Stimulated activated CD4-positive, alpha-beta T cell treated with anti-CD3 and anti-CD28 coated beads, Interleukin-12 subunit alpha, Interleukin-12 subunit beta, amount 100 ng/mL, for 48 hours (primary cell): Measurements from ENCODE around the gene KDM5C.
"Not testable (repeated sequence)": the region's sequence is repeated elsewhere in the genome, so short reads cannot be mapped to it uniquely, and the experiment has no call there.

ENCODE experiments used
- DNase-seq, 3 donors: peaks; one replicate each; pipeline ENCODE4 v3.0.0-alpha.2; 2020; ENCODE audit warnings: low read depth in 2 of 3, low spot score in 1 of 3

The KDM5C gene

DNA sequence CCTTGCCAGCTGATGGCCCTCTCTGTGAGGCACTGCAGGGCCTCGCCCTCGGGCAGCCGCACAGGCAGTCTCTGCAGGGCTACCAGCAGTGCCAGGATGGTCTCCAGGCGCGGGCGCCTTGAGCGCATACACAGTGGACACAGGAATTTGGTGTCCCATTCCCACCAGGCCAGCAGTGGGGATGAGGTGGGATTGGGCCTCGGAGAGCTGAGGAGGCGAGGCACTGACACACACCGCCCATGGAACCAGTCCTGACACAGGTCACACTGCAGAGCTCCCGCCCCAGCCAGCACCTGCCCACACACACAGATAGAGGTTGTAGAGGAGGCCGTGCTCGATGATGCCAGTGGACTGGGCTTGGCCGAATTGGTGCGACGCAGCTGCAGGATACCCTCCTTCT, 30.7 kb downstream of the KDM5C start:
- no peak for DNase-seq

DNA sequence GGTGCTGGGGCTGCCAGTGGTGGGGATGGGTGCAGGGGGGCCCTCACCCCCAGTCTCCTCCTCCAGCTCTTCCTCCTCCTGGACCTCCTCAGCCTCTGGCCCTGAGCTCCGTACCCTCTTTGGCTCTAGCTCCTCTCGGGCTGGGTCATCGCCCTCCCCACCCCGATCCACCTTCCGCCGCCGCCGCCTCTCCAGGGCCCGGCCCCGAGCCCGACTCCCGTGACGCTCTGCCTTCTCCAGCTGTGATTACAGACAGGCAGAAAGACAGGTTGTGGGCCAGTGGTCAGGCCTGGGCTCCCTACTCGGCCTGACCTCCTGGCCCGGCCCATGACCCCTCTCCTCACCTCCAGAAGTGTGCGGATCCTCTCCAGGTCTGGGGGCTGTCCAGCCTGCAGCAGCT, 31.9 kb downstream of the KDM5C start:
- no peak for DNase-seq

DNA sequence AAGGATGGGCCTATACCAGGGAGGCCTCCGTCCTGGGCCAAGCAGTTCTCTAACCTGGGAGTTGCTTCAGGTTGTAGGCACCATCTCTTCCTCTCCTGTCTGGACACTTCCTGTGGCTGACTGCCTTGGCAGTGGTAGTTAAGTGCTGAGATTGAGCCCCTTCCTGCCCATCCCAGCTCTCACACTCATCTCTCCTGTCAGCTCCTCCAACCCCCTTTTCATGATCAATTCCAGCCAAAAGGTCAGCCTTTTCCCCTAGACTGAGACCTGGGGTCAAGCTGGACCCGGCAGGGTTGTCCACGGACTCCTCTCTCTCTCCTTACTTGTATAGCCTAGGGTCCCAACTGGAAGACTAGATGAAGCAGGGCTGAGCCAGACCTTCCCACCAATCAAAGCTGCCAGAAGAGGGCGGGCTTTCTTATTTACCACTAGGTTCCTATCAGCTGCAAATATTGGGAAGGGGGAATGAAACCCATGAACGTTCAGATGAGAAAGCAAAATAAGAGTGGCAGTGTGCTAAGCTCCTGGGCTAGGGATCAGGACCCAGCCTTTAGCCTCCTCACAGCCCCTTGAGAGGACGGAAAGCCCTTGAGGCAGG, 34.5 kb downstream of the KDM5C start:
- DNase-seq = no peak

DNA sequence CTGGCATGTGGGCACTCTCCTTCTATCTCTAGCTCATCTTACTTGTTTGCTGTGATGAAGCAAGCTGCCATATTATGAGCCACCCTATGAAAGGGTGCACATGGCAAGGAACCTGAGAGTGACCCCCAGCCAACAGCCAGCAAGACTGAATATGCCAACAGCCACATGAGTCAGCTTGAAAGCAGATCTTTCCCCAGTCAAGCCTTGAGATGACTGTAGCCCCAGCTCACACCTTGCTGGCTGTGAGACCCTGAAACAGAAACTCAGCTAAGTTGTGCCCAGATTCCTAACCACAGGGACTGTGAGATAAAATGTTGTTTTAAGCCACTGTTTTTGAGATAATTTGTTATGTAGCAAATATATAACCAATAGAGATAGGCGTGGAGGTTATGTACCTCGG, 36.2 kb downstream of the KDM5C start:
- peak; percentile 28 to 34 (median 28) for DNase-seq

DNA sequence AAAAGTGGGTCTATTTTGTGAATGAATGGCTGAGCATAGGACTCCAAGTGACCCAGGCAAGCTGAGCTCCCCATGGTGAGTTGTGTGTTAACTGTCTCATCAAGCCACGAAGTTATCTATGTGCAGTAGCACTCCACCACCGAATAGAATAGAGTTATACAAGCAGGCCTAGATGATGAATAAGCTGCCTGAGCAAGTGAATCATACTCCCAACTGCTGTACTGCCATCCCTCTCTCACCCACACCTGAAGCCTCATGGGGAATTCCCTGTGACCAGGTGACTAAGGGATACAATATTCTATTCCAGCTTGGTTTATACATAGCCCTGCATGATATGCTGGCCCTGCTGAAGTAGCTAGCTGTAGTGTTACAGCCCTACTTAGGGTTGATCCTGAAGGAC, 38.7 kb downstream of the KDM5C start:
- peak in 1 of 3 donors; percentile 29 for DNase-seq

DNA sequence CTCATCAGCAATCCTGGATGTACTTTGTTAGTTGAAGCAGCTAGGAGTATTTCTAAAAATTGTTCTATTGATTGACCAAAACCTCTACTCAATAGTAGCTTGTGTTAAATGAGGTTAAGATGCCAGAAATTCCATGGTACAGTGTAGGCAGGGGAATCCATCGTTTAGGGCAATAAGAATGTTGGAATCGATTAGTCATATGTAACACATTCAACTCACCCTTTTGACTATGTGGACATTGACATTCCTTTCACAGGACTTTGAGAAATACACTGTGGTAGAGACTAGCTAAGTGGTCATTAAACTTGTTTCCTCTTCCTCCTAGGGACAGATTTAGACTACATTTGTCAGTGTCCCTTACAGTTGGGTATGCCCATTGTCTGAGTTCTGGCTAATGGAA, 40.2 kb downstream of the KDM5C start:
- DNase-seq = no peak

DNA sequence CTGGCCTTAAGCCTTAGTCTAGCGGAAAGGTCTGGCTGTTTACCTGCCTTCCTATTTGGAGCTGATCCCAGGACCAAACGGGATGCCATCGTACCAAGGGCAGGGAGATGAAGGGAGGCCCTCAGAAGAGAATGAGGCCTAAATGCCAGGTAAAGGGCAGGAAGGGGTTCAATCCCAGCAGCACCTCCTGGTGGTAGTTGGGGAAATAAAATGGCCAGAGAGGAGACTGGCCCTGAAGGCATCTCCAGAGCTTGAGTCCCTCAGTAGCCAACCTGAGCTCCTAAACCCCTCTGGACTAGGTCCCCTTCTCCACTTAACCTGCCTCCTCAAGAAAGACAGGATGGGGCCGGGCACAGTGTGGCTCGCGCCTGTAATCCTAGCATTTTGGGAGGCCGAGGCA, 53.7 kb downstream of the KDM5C start:
- DNase-seq = no peak

DNA sequence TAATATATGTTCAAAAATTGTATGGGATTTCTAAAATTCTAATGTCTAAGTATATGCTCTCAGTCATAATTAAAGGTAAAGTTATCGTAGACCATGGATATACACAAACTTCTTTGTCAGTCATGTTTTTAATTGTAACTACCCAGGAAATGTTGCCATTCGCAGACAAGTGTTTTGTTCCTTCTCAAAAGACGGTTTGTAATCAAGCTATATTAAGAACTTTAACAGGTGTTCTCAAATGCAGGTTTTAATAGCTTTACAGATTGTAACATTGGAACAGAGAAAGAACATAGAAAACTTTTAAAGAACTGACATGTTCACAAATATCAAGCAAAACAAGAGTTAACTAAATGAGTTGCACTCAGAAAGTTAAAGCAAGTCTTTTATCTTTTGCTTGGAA, 58.9 kb downstream of the KDM5C start:
- DNase-seq = no peak

DNA sequence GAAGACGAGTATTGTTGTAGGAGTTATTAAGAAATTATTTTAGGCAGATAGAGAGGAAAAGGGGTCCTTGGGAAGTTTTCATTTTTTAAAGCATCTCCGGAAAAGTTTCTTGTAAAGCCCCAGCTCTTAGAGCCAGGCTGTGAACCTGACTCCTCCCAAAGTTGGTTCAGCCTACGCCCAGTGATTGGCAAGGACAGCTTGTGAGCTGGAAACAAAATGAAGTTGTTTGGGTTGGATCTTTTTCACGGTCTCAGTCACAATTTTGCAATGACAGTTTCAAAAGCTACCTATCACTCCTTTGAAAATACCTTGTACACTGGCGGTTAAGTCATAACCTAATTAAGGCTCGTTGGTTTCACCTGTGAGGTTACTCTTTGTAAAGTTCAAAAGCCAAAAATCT, 60.4 kb downstream of the KDM5C start:
- DNase-seq = not testable (repeated sequence)

DNA sequence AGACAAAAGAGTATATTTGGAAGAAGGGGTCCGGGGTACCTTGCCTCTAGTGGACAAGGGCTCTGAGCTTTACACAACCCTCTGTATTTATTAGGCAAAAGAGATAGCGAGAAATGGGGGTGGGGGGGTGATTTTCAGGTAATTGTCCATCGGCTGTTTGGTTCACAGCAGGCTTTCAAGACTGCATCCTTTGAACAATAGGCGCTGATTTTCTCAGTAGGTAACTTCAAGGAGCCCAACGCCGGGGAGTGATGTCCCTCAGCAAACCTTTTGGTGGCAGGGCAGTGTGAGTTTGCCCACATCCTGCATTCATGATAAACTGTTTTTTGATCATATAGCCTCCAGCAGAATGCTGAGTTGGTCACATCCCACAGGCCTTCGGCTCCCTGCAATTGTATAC, 61.6 kb downstream of the KDM5C start:
- no peak for DNase-seq

DNA sequence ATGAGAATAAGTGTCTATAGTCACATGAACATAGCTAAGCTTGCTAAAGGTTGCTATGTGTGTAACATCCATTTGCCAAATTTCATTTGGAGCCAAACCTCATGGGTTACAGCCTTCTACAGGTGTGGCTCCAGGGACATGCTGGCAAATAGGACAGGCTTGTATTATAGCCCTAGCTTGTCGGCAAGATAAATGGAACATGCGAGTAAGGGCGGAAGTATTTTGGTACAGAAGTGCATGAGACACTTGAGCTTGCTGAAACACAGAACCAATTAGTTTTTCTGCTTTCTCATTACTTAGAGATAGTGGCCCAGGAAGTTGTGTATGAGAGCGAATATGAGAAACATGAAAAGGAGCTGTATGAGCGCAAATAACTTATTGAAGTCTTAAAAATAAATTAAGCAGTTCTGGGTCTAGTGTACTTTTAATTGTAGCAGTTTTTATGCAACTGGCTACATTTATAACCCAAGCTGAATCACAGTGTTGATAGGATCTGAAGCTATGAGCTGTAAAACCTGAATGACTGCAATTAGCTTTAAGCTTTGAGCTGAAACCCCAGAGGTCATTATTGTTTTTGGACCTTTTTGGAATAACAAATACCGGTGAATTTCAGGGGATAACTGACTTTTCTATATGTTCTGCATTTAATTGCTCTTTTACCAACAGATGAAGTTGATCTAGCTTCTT, 64.6 kb downstream of the KDM5C start:
- no peak for DNase-seq

DNA sequence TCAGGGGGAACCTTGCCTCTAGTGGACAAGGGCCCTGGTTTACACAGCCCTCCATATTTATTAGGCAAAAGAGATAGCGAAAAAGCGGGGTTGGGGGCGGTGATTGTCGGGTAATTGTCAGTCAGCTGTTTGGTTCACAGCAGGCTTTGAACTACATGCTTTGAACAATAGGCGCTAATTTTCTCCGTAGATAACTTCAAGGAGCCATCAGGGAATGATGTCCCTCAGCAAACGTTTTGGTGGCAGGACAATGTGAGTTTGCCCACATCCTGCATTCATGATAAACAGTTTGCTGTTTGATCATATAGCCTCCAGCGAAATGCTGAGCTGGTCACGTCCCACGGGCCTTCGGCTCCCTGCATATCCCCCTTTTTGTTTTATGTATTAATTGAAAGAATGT, 65.8 kb downstream of the KDM5C start:
- no peak for DNase-seq

DNA sequence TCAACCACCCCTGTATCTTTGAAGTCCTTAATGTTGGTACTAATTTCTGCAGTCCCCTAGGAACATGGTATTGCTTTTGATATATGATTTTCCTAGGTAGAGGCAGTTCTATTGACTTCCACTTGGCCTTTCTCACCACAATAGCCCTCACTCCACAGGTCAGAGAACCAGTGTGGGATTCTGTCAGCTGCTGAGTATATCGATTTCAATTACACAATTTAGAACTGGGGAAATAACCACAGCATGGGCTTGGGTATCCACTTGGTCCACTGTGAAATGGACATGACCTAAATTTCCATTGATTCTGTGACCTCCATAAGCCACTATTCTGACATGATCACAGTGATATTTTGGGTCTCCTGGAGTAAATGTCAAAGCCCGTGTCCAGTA, 68.8 kb downstream of the KDM5C start:
- DNase-seq = no peak

DNA sequence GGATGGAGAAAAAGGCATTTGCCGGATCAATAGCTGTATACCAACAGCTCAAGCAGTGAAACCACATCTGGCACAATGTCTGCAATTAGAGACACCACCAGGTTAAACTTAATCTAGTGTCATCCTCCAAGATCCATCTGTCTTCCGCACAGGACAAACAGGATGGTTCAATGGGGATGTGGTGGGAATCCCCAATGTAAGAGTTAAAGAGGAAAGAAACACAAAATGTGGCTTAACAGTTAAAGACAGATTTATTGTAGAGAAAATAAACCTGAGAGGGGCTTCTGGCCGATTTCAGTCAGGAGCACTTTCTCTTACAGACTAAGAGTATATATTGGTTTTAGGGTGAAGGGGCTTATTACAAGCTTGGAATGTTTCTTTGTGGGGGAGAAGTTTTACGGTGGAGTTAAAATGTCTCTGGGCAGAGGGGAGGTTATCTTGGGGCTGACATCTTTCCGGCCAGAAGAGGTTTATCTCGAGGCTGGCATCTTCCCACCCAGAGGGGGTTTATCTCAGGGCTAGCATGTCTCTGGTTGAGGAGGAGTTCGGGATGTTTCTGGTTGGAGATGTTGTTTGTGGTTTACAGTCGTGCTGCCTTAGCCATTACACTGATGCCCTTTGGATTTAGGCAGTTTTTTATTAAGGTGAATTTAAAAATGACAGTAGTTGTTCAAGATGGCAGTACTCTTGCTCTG, 69.3 kb downstream of the KDM5C start:
- DNase-seq = no peak

DNA sequence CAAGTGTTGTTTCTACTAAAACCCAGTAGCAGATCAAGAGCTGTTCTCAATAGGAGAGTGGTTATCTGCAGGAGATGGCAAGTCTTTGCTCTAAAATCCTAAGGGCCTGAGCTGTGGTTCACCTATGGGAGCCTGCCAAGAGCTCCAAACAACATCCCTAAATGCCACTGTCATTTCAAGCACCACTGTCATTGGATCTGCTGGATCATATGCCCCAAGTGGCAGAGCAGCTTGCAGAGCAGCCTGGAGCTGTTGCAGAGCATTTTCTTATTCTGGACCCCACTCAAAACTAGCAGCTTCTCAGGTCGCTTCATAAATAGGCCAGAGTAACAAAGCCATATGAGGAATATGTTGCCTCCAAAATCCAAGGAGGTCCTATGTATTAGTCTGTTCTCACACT, 71.4 kb downstream of the KDM5C start:
- DNase-seq = no peak
